ENCODE data around the gene AGT.
A peak's percentile ranks its signal among the peaks of the same experiment; 100 is the strongest.
"Not testable (repeated sequence)": the region's sequence is repeated elsewhere in the genome, so short reads cannot be mapped to it uniquely, and the experiment has no call there.

AGT gene

GRCh38 chr1:230691615-230692014, 22.3 kb downstream of the AGT start:
- DNase-seq (ENCODE audit: low read depth): no peak

GRCh38 chr1:230690101-230690500, 23.8 kb downstream of the AGT start:
- no peak for DNase-seq (ENCODE audit: low read depth)

GRCh38 chr1:230686747-230687146, 27.2 kb downstream of the AGT start:
- DNase-seq (ENCODE audit: low read depth): no peak

GRCh38 chr1:230684998-230685397, 28.9 kb downstream of the AGT start:
- no peak for DNase-seq (ENCODE audit: low read depth)

GRCh38 chr1:230684146-230684545, 29.8 kb downstream of the AGT start:
- DNase-seq (ENCODE audit: low read depth): no peak

- DNase-seq (ENCODE audit: low read depth): peak; percentile 44
These were observed 30.9 kb downstream of the AGT start for GRCh38 chr1:230682882-230683610.

- DNase-seq (ENCODE audit: low read depth): no peak
These were observed 31.6 kb downstream of the AGT start for GRCh38 chr1:230682274-230682673.

GRCh38 chr1:230681599-230681998, 32.3 kb downstream of the AGT start:
- DNase-seq (ENCODE audit: low read depth): peak; percentile 65

GRCh38 chr1:230680300-230681025, 33.5 kb downstream of the AGT start:
- DNase-seq (ENCODE audit: low read depth): no peak

GRCh38 chr1:230679825-230680224, 34.1 kb downstream of the AGT start:
- no peak for DNase-seq (ENCODE audit: low read depth)

GRCh38 chr1:230679192-230679591, 34.7 kb downstream of the AGT start:
- DNase-seq (ENCODE audit: low read depth): no peak

- no peak for DNase-seq (ENCODE audit: low read depth)
These were observed 36.7 kb downstream of the AGT start for GRCh38 chr1:230677200-230677599.

- no peak for DNase-seq (ENCODE audit: low read depth)
These were observed 39.3 kb downstream of the AGT start for GRCh38 chr1:230674581-230674980.

- no peak for DNase-seq (ENCODE audit: low read depth)
These were observed 44.4 kb downstream of the AGT start for GRCh38 chr1:230669543-230669942.

GRCh38 chr1:230668227-230668626, 45.7 kb downstream of the AGT start:
- no peak for DNase-seq (ENCODE audit: low read depth)

GRCh38 chr1:230661976-230662375, 51.9 kb downstream of the AGT start:
- DNase-seq (ENCODE audit: low read depth): peak; percentile 26

- DNase-seq (ENCODE audit: low read depth): no peak
These were observed 55.2 kb downstream of the AGT start for GRCh38 chr1:230658691-230659090.

- DNase-seq (ENCODE audit: low read depth): not testable (repeated sequence)
These were observed 55.8 kb downstream of the AGT start for GRCh38 chr1:230658103-230658502.

GRCh38 chr1:230656719-230657118, 57.2 kb downstream of the AGT start:
- not testable (repeated sequence) for DNase-seq (ENCODE audit: low read depth)
